IMR-90 (cell line): Measurements from ENCODE around the gene NOXO1.

Experiments
- BHLHE40 ChIP-seq: fragments of 150-350 bp; IDR thresholded peaks from 2 replicates; pipeline ENCODE4 v1.6.1; 2016; ENCODE audit warnings: mild to moderate bottlenecking, low read depth, low read length
- CEBPB ChIP-seq: IDR thresholded peaks from 2 replicates; pipeline ENCODE4 v1.6.1; 2012; ENCODE audit warnings: low read depth, low read length, improper control_type of control experiment

DNA sequence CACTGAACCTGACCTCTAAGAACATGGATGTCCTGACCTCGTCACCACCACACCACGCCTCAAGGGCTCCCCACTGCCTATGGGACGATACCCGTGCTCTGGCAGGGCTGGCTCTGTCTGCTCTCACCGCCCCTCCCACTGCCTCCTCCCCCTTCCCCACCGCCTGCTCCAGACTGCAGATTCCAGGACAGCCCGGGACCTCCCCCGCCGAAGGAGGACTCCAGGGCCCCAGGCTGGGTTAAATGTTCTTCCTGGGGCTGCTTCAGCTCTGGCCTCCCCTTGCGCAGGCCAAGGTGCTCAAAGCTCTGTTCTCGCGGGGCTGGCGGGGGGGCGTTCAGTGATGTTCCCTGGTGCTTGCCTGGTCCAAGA, 41.4 kb upstream of the NOXO1 start:
- TF ChIP-seq BHLHE40 (no peak), CEBPB (no peak)
